Measurements from ENCODE around the gene SETD5. TPM values are rescaled to one million over a fixed set of nuclear protein-coding genes. Genes with fewer than 3 reads are reported as not detected.

Gene SETD5
- total and polyA plus RNA-seq, 2 of the 4 experiments (the other 2 are of a cell fraction), result 42.7 to 62.9 TPM

DNA sequence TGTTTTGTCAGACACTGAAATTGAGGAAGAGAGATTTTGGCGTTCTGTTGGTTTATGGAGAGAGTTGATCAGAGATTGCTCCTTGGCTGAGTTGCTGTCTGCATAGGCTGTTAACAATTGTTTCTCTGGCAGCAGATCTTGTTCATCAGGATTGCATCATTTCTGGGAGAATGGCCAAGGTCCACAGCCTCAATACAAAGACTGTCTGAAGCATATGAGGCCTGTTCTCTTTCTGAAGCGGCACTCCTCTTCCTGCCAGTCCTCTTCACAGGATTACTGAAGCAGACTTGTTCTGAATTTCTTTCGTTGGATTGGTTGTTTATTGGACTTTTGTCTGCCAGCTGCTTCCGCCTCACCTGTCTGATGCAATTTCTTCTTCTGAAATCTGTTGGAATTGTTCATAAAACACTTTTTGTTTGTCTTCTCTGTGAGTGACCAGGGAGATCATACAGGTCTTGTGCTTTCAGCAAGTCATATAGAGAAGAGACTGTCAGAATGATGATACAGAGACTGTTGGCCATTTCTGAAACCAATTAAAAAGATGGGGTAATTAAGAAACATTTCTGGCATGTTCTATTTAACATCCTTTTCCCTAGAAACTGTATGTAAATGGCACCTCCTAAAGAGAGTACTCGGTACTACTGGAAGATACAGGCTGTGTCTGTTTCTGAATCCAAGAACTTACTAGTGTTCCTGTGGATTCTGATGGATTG is 25.5 kb downstream of the SETD5 start:
- Histone ChIP-seq H2BK5ac (ENCODE audit: low read depth, low read length, poor library complexity, severe bottlenecking) (peak overlapping the region; percentile 75), H3K14ac (replicated peaks; ENCODE audit: low read depth, low read length) (peak overlapping the region; percentile 78), H3K4me1 (ENCODE audit: control insufficient read depth, insufficient read depth, low read length) (peaks cover 2% of the 10 kb centered on the region; the same call in 1 of the 2 replicates), H3K27ac (ENCODE audit: insufficient read depth, low read length) (peak overlapping the region; percentile 61), H2BK15ac (ENCODE audit: low read depth, low read length) (no peak overlapping the region), H3K27me3 (ENCODE audit: control insufficient read depth, insufficient read depth, low read length) (no peaks in the 10 kb centered on the region), H3K9me3 (ENCODE audit: control insufficient read depth, insufficient read depth, low read length) (no peaks in the 10 kb centered on the region), H4K20me1 (ENCODE audit: insufficient read depth, low read length) (peaks cover 60% of the 10 kb centered on the region), H3K4me2 (ENCODE audit: low read depth, low read length) (peak overlapping the region; percentile 57), H3K18ac (ENCODE audit: low read depth, low read length) (no peak overlapping the region), H2BK20ac (ENCODE audit: low read depth, low read length) (peak overlapping the region; percentile 35; the same call in 1 of the 2 replicates), H3K23ac (ENCODE audit: low read depth, low read length) (peak overlapping the region; percentile 70), H3K9me1 (ENCODE audit: insufficient read depth, low read length) (0 out of 2 replicates have a peak, but pooled peaks cover 3% of the 10 kb centered on the region), H3K4me3 (ENCODE audit: insufficient read depth, low read depth, low read length) (no peak overlapping the region), H4K5ac (ENCODE audit: low read depth, low read length) (no peak overlapping the region), H2BK120ac (ENCODE audit: low read depth, low read length) (peak overlapping the region; percentile 49), H3K9ac (ENCODE audit: low read depth, low read length) (peak overlapping the region; percentile 68; the same call in 1 of the 2 replicates), H3K36me3 (ENCODE audit: control insufficient read depth, insufficient read depth, low read length) (peaks cover 11% of the 10 kb centered on the region), H3K79me1 (ENCODE audit: low read depth in 1 of 2, low read length in 2 of 2) (peaks cover 8 to 24% of the 10 kb centered on the region in 2 experiments; a peak in 3 of 4 replicates), H3K4ac (ENCODE audit: low read depth, low read length) (peak overlapping the region; percentile 86), H2AK9ac (replicated peaks; ENCODE audit: low read depth, low read length, poor library complexity) (peak overlapping the region; percentile 74), H4K91ac (ENCODE audit: insufficient read depth, low read depth, low read length) (peak overlapping the region; percentile 72), H4K8ac (ENCODE audit: low read depth in 2 of 2, low read length in 2 of 2) (peak overlapping the region in 1 of 2 experiments; percentile 75; a peak in 2 of 4 replicates), H3K56ac (ENCODE audit: extremely low read depth, insufficient read depth, low read length) (peak overlapping the region; percentile 86), H2AFZ (replicated peaks; ENCODE audit: low read length, poor library complexity) (no peak overlapping the region), H2AK5ac (ENCODE audit: low read depth, low read length) (peak overlapping the region; percentile 17)
- ATAC-seq (ENCODE audit: low read depth), result peak; percentile 91
- in situ Hi-C loops (cut with MboI; ENCODE audit: low sequenced_read_pairs), result no loop called here
- DNase-seq, result peak; percentile 98
- intact Hi-C loops (cut with micrococcal nuclease), result loop anchor here (1.0 to 2.0 kb wide), 2 partner anchors 26 to 70 kb away; partner anchors contain the start of gene SETD5
- TSS peak; percentile 8 for BruUV-seq (replicated peaks)
- no CpG with 5 or more reads among the region's 5 CpGs for WGBS, 2 experiments (ENCODE audit: extremely low coverage in 2 of 2, insufficient read length in 1 of 2)
- CTCF ChIA-PET, result interaction anchor here (1.2 kb wide), 1 partner anchor 45 kb away, joined by 3 read pairs; no protein-coding TSS in a partner anchor
- POLR2A ChIA-PET (ENCODE audit: unreplicated experiment), result no interaction called here
- dilution Hi-C loops (cut with HindIII; ENCODE audit: low sequenced_read_pairs, unreplicated experiment), result no loop called here
- no peak for TF ChIP-seq RCOR1 (IDR thresholded peaks at IDR 0.05; ENCODE audit: insufficient replicate concordance, low read length)
- TF ChIP-seq FOS (IDR thresholded peaks at IDR 0.05; ENCODE audit: low read depth, low read length), result no peak
- TF ChIP-seq NFE2L2 (IDR thresholded peaks at IDR 0.05; ENCODE audit: low read depth, low read length), result no peak
- no peak for TF ChIP-seq MAZ (IDR thresholded peaks at IDR 0.05; ENCODE audit: borderline replicate concordance, low read depth, low read length)
- no peak for TF ChIP-seq MAFK (IDR thresholded peaks at IDR 0.05; ENCODE audit: low read depth, low read length)
- no peak for TF ChIP-seq CHD1 (IDR thresholded peaks at IDR 0.05; ENCODE audit: low read depth, low read length)
- TF ChIP-seq, protein P1, sequence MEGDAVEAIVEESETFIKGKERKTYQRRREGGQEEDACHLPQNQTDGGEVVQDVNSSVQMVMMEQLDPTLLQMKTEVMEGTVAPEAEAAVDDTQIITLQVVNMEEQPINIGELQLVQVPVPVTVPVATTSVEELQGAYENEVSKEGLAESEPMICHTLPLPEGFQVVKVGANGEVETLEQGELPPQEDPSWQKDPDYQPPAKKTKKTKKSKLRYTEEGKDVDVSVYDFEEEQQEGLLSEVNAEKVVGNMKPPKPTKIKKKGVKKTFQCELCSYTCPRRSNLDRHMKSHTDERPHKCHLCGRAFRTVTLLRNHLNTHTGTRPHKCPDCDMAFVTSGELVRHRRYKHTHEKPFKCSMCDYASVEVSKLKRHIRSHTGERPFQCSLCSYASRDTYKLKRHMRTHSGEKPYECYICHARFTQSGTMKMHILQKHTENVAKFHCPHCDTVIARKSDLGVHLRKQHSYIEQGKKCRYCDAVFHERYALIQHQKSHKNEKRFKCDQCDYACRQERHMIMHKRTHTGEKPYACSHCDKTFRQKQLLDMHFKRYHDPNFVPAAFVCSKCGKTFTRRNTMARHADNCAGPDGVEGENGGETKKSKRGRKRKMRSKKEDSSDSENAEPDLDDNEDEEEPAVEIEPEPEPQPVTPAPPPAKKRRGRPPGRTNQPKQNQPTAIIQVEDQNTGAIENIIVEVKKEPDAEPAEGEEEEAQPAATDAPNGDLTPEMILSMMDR (conservative IDR thresholded peaks at IDR 0.05; ENCODE audit: low read depth, low read length), result peak; percentile 64
- TF ChIP-seq CEBPB (IDR thresholded peaks at IDR 0.05; ENCODE audit: low read depth, low read length), result peak; percentile 100
- peak; percentile 65 for TF ChIP-seq POLR2A (IDR thresholded peaks at IDR 0.05; ENCODE audit: low read depth, low read length)
- TF ChIP-seq, protein P2, sequence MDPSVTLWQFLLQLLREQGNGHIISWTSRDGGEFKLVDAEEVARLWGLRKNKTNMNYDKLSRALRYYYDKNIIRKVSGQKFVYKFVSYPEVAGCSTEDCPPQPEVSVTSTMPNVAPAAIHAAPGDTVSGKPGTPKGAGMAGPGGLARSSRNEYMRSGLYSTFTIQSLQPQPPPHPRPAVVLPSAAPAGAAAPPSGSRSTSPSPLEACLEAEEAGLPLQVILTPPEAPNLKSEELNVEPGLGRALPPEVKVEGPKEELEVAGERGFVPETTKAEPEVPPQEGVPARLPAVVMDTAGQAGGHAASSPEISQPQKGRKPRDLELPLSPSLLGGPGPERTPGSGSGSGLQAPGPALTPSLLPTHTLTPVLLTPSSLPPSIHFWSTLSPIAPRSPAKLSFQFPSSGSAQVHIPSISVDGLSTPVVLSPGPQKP (IDR thresholded peaks at IDR 0.05; ENCODE audit: borderline replicate concordance, low read depth, low read length), result no peak
- TF ChIP-seq, protein P3, sequence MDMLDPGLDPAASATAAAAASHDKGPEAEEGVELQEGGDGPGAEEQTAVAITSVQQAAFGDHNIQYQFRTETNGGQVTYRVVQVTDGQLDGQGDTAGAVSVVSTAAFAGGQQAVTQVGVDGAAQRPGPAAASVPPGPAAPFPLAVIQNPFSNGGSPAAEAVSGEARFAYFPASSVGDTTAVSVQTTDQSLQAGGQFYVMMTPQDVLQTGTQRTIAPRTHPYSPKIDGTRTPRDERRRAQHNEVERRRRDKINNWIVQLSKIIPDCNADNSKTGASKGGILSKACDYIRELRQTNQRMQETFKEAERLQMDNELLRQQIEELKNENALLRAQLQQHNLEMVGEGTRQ (IDR thresholded peaks at IDR 0.05; ENCODE audit: low read depth, low read length), result no peak
- TF ChIP-seq RFX5 (IDR thresholded peaks at IDR 0.05; ENCODE audit: low read depth, low read length), result no peak
- peak; percentile 45; the same call in 1 of the 2 replicates for TF ChIP-seq MXI1 (IDR thresholded peaks at IDR 0.05; ENCODE audit: borderline replicate concordance, low read depth, low read length)
- TF ChIP-seq BHLHE40 (IDR thresholded peaks at IDR 0.05; ENCODE audit: low read depth, low read length), result 0 out of 2 replicates have a peak, but pooled peaks have one; percentile 5

Measured in IMR-90 (cell line).